ENCODE measurements around the gene KRT3.

KRT3 gene

DNA sequence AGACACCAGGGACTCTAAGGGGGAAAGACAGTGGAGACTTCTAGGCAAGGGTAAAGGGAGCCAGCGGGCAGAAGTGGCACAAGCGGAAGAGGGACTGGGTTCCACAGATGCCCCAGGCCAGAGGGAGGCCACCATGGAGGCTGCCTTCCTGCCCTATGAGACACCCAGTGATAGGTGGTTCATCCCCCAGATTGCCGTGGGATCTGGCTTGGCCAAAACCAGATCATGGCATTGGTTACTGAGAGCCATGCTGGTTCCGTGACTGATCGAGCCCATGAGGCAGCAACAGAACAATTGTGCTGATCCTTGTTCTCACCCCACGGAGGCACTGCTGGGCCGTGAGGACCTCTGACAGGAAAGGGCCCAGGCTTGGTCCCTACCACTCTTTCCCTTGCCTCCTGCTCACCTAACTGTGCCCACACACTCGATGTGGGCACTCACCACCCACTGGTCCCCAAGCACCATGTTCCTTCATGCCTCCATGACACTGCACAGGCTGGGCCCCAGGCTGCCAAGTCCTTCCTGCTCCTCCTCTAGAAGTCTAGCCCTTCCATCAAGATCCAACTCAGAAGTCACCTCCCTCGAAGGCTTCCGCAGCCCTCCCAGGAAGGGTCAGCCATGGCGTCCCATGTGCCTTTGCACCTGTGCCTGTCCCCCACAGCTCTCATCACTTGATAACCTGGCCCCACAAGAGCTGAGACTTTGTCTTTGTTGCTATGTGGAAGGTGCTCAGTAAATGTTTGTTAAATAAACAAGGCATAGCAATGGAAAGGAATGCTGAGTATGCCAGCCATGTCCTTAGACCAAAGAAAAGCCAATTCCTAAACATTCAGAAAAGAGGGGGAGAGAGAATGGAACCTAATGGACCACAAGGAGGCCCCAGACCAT, 30.9 kb upstream of the KRT3 start:
- no peak for DNase-seq

DNA sequence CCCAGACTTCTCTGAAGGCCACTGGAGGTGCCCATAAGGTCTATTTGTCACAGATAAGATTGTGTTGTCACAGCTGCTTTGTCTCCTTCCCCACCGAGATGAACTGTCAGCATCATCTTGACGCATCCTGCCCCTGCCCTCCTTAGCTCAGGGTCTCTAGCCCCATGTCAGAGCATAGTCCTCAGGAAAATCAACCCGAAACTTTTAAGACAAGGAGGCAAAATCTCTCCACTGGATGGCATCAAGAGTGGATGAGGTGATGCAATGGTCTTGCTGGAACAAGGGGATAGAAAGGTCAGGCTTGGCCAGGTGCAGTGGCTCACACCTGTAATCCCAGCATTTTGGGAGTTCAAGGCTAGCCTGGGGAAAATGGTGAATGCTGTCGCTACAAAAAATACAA, 30.0 kb upstream of the KRT3 start:
- no peak for DNase-seq

DNA sequence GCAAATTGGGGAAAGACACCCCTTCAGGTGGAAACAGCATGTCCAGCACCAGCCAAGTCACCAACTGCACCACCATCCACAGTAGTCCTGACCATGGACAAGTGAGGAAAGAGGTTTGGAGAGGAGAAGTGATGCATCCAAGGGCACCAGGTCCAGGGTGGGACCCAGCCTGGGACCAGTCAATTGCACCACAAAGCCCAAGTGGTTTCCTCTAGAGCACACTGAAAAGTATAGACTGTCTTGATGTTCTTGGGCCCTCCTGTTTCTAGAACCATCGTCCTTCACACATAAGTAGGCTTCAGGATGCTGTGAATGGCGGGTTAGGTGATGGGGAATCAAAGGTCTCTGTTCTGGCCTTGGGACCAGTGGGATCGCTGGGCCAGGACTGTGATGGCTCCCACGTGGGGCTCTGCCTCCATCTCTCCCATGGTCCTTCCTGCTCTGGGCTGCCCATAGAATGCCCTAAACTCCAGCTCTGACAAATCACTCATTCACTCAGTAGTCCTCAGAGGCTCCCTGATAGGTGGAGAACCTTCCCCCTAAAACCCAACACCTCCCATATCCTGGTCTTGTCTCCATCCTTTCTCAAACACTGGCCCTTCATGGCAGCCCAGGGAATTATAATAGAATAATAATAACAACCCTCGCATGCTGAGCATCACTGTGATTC, 29.0 kb upstream of the KRT3 start:
- DNase-seq, result no peak

DNA sequence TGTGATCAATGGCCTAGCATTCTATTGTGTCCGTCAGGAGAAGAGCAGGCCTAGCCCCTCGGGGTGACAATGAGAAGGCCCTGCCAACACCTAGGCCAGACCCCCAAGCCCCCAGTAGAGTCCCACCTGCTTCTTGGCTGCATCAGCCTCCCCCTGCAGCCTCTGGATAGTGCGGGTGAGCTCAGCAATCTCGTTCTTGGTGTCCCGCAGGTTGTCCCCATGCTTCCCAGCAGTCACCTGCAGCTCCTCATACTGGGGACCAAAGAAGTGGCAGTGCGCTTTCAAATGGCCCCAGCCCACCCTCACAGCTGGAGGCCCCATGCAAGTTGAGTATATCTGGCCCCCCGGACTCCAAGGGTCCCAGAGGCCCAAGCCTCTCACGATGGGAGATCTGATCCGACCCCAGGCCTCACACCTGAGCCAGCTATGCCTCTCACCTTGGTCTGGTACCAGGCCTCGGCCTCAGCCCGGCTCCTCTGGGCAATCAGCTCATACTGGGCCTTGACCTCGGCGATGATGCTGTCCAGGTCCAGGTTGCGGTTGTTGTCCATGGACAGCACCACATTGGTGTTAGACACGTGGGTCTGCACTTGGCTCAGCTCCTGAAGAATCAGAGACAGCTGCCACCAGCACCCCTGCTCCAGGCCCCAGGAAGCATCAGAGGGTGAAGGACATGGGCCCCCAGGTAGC, 28.0 kb upstream of the KRT3 start:
- DNase-seq, result no peak

DNA sequence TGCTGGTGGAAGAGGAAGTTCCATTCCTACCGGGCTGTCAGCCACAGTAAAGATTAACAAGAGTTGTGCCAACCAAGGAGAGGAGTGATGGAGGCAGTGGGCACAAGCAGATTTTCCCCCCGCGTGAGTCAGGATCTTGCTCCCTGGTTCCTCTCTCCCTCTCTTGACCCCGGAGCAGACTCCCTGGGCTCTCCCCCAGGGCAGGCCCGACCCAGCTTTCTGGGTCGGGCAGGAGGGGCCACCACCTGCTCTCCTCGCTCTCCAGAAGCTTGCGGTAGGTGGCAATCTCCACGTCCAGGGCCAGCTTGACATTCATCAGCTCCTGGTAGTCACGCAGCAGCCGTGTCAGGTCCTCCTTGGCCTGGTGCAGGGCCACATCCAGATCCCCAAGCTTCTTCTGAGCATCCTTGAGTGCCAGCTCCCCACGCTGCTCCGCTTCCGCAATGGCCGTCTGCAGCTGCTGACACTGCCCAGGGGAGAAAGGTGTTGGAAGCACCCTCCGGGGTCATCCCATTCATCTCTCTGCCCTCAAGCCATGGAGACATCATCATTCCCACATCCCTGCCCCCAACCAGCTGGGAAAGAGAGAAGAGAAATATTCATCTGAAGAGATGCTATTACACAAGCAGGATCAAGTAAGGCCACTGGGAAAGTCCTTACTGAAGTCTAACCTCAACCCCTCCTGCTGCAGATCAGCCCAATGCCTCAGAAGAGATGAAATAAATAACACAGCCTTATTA, 27.0 kb upstream of the KRT3 start:
- no peak for DNase-seq

- DNase-seq, result no peak
Observed at GRCh38 chr12:52821826-52822660, 26.1 kb upstream of the KRT3 start.

DNA sequence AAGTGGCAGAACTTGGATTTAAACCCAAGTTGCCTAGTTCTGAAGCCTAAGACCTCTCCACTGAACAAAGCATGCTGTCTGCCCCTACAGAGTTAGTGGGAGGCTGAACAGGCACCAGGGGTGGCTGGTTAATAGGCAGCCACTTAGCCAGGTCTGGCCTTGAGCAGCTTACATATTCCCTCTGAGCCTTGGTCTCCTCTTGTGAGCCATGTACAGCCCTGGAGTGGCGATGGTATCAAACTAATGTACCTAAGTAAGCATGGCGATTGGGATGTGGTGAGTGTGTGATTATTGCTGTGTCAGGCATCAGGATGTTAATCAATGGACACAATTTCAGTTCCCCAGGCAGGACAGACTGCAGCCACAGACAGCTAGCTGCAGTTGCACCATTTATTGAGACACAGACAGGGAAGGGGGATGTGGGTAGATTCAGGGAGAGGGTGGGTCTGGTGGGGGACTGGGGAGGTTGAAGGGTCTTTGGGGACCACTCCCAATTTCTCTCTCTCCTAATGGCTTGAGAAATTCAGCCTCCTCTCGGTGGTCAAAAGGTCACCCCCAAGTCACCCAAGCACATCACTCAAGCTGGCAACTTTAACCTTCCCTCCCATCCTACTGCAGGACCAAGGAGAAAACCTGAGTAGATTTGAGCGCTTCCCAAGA, 25.3 kb upstream of the KRT3 start:
- no peak for DNase-seq

DNA sequence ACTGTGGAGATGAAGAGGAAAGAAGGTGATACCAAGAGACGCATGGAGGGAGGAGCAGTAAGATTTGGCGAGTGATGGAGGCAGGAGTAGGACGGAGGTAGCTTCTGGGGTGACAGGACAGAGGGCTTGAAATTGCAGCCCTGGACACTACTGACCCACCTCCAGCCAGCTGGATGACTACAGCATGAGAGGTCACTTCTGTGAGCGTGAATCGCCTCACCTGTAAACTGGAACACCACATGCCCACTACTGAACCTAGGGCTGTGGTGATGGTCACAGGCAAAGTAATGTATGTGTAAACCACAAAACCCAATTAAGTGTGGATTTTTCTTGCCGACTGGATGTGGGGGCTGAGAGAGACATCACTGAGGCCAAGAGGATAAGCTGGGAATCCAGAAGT, 24.6 kb upstream of the KRT3 start:
- DNase-seq, result no peak

DNA sequence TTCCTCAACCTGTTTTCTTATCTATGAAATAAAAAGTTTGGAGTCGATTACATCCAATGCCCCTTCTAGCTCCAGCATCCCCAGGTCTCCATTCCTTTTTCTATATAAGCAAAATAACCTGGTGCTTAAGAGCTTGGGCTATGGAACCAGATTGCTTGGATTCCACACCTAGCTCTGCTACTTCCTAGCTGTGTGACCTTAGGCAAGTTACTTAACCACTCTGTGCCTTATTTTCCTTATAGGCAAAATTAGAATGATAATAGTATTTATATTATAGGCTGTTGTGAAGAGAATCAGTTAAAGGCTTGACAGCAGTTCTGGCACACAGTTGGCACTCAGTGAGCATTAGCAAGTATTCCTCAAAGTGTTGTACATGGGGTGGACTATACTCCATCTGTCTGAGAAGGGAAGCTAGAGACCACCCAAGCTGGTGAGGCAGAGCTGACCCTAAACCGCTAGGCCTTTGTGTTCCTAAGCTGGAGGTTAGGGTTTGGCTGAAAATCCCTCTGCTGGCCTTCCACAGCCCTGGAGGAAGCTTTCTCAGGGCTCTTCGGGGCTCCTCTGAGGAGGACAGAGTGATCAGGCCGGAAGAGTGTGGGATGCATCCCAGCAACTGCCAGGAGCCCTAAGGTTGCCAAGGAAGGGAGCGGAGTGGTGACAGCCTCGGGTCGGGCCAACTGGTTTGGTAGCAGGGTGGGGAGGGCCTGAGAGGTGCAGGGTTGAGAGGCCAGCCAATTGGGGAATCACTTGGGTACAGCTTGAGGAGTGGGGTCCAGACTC, 24.0 kb upstream of the KRT3 start:
- DNase-seq, result no peak

GRCh38 chr12:52818887-52819420, 23.0 kb upstream of the KRT3 start:
- no peak for DNase-seq

GRCh38 chr12:52818388-52818787, 22.5 kb upstream of the KRT3 start:
- no peak for DNase-seq

GRCh38 chr12:52817699-52818238, 21.9 kb upstream of the KRT3 start:
- no peak for DNase-seq

- no peak for DNase-seq
Observed at GRCh38 chr12:52817003-52817698, 21.2 kb upstream of the KRT3 start.

DNA sequence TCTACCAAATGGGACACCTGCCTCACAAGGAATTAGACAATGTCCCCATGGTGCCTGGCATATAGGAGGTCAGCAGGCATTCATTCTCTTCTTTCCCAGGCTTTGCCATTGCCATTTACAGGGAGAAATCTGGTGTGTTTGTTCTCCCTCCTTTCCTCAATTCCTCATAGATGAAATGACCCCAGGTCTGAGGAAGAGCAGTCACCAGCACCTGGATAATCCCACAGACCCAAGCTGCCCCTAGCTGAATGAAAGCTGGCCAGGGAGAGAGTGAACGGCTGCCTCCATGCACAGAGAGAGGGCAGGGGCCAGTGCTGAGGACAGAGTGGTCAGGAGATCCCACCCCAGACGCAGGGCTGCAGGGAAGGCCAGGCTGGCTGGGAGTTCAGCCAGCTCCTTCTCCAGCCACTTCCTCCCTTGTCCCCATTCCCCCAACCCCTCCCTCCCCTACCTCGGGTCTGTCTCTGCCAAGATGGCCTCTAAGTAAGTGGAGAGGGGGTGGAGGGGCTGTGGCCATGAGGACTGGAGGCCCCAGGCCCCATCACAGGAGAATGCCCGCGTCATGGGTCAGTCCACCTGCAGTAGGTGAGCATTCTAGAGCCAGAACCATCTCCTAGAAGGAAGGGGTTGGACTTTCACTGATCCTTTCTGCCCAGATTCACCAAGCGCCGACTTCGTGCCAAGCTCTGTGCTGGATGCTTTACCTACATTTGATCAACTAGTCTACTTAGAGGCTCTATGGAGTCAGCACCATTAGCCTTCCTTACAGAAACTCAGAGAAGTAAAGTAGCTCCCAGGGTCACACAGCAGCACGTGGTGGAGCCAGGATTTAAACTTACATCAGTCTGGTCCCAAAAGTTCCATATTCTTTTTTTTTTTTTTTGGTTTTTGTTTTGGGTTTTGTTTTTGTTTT, 20.0 kb upstream of the KRT3 start:
- DNase-seq, result no peak

DNA sequence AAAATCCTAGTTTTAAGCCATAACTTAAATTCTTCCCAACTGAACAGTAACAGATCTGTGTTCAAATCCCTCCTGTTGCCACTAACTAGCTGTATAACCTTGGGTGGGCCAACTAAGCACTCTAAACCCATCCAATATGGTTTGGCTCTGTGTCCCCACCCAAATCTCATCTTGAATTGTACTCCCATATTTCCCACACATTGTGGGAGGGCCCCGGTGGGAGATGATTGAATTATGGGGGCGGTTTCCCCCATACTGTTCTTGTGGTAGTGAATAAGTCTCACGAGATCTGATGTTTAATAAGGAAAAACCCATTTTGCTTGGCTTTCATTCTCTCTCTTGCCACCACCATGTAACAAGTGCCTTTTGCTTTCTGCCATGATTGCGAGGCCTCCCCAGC, 19.2 kb upstream of the KRT3 start:
- DNase-seq, result no peak

- no peak for DNase-seq
Observed at GRCh38 chr12:52814710-52815155, 18.8 kb upstream of the KRT3 start.

- DNase-seq, result no peak
Observed at GRCh38 chr12:52813885-52814709, 18.2 kb upstream of the KRT3 start, which contains the start of gene KRT4. Gene KRT4 (minus strand): TSS chr12:52814116. CDS start chr12:52814058, 58 bp downstream.

Measured in NCI-H1092 (cell line).